Neuronal stem cell (in vitro differentiated cells): ENCODE results near the gene RPL10.

Experiments
- DNase-seq: peaks from one replicate; pipeline ENCODE4 v3.0.0-alpha.2; 2013; ENCODE audit warnings: low spot score
- H2AFZ ChIP-seq: one replicate; pipeline ENCODE4 v1.6.1; 2013; ENCODE audit warnings: mild to moderate bottlenecking, low read length, inconsistent platforms
- H2AK5ac ChIP-seq: 2 replicates; pipeline ENCODE4 v1.6.1; 2013; ENCODE audit warnings: low read depth, mild to moderate bottlenecking, inconsistent platforms, low read length, moderate library complexity, mixed read lengths
- H2BK120ac ChIP-seq: 2 replicates; pipeline ENCODE4 v1.6.1; 2013; ENCODE audit warnings: low read depth, mild to moderate bottlenecking, inconsistent platforms, low read length, moderate library complexity, mixed read lengths
- H2BK12ac ChIP-seq: one replicate; pipeline ENCODE4 v1.6.1; 2013; ENCODE audit warnings: low read length, inconsistent platforms
- H2BK15ac ChIP-seq: 2 replicates; pipeline ENCODE4 v1.6.1; 2013; ENCODE audit warnings: mild to moderate bottlenecking, low read length, inconsistent platforms, mixed read lengths
- H2BK5ac ChIP-seq: one replicate; pipeline ENCODE4 v1.6.1; 2013; ENCODE audit warnings: inconsistent platforms, mild to moderate bottlenecking, low read length, moderate library complexity
- H3K14ac ChIP-seq: one replicate; pipeline ENCODE4 v1.6.1; 2013; ENCODE audit warnings: low read length, inconsistent platforms
- H3K18ac ChIP-seq: 2 replicates; pipeline ENCODE4 v1.6.1; 2013; ENCODE audit warnings: low read length, inconsistent platforms
- H3K23ac ChIP-seq: 2 replicates; pipeline ENCODE4 v1.6.1; 2013; ENCODE audit warnings: low read depth, mild to moderate bottlenecking, mixed read lengths, low read length, inconsistent platforms; ENCODE audit not compliant: poor library complexity
- H3K27ac ChIP-seq: replicated peaks from 3 replicates; pipeline ENCODE4 v1.5.1; 2013; ENCODE audit warnings: low read length, inconsistent platforms
- H3K27me3 ChIP-seq, 3 experiments: 2 replicates each; pipeline ENCODE4 v1.6.1; 2013; ENCODE audit warnings: low read length in 3 of 3, mild to moderate bottlenecking in 2 of 3, inconsistent platforms in 1 of 3, low read depth in 1 of 3, mixed read lengths in 1 of 3, moderate library complexity in 1 of 3; ENCODE audit not compliant: control insufficient read depth in 3 of 3, insufficient read depth in 3 of 3
- H3K36me3 ChIP-seq, 2 donors: replicated peaks in 1 of 2; 2 replicates each; pipeline ENCODE4 v1.6.1; 2013; ENCODE audit warnings: low read length in 2 of 2; ENCODE audit not compliant: control insufficient read depth in 2 of 2, insufficient read depth in 2 of 2
- H3K4ac ChIP-seq: 2 replicates; pipeline ENCODE4 v1.6.1; 2013; ENCODE audit warnings: inconsistent platforms, mild to moderate bottlenecking, low read length, moderate library complexity
- H3K4me1 ChIP-seq, 2 donors: 1 replicate in 1 of 2; 2 replicates in 1 of 2; pipeline ENCODE4 v1.6.1; 2013; ENCODE audit warnings: low read length in 2 of 2, low read depth in 1 of 2; ENCODE audit not compliant: control insufficient read depth in 2 of 2, insufficient read depth in 1 of 2
- H3K4me2 ChIP-seq: one replicate; pipeline ENCODE4 v1.6.1; 2013; ENCODE audit warnings: mild to moderate bottlenecking, low read length, inconsistent platforms; ENCODE audit not compliant: insufficient read depth, poor library complexity, severe bottlenecking
- H3K4me3 ChIP-seq, 2 donors: 2 replicates each; pipeline ENCODE4 v1.5.1; 2013; ENCODE audit warnings: low read length in 2 of 2, mild to moderate bottlenecking in 2 of 2, inconsistent platforms in 1 of 2, moderate library complexity in 1 of 2
- H3K79me1 ChIP-seq: one replicate; pipeline ENCODE4 v1.6.1; 2013; ENCODE audit warnings: low read depth, mild to moderate bottlenecking, inconsistent platforms, low read length, moderate library complexity
- H3K9ac ChIP-seq: one replicate; pipeline ENCODE4 v1.6.1; 2013; ENCODE audit warnings: mild to moderate bottlenecking, low read depth, low read length, inconsistent platforms; ENCODE audit not compliant: poor library complexity
- H3K9me3 ChIP-seq, 2 donors: replicated peaks in 1 of 2; 2 replicates each; pipeline versions ENCODE3 to v1.6.1; 2013; ENCODE audit warnings: low read length in 2 of 2, mild to moderate bottlenecking in 2 of 2, inconsistent platforms in 1 of 2, low read depth in 1 of 2, mixed read lengths in 1 of 2, moderate library complexity in 1 of 2; ENCODE audit not compliant: control insufficient read depth in 2 of 2, insufficient read depth in 1 of 2
- H4K8ac ChIP-seq: one replicate; pipeline ENCODE4 v1.6.1; 2013; ENCODE audit warnings: low read depth, mild to moderate bottlenecking, inconsistent platforms, low read length, moderate library complexity
- H4K91ac ChIP-seq: one replicate; pipeline ENCODE4 v1.6.1; 2013; ENCODE audit warnings: low read length, low read depth, mild to moderate bottlenecking, inconsistent platforms; ENCODE audit not compliant: poor library complexity
- WGBS, 2 donors: extraction: QIAGEN DNeasy Blood & Tissue Kit; methylation state at CpG; one replicate each; pipeline ENCODE4 v1.1.7; 2013; ENCODE audit warnings: missing lambda C conversion rate in 2 of 2, mixed read lengths in 1 of 2; ENCODE audit not compliant: insufficient read length in 2 of 2, insufficient replicate concordance in 1 of 2; ENCODE audit errors: extremely low coverage in 2 of 2; 5-methylcytosine and 5-hydroxymethylcytosine counted together

RPL10 gene

DNA sequence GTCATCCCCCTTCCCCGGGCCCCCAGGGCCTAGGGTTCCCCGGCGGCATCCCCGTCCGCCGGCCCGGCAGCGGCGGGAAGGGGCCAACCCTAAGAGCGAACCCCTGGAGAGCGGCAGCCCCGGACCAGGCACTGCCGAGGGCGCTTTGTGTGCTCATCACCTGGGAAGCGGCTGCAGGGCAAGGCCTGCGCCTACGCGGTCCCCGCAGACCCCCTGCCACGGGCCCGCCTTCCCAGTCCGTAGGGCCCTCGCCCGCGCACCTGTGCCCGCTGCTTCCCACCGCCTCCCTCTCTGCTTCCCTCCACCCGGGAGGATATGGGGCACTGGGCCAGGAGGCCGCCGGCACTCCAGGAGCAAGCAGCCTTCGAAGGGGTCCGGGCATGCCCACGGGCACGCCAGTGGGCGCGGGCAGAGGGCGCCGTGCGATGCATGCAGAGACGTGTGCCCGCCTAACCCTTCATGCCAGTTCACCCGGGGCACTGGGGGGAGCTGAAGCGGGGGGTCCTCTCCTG, 26.3 kb upstream of the RPL10 start:
- peaks cover 8% of the 10 kb centered on the region for H3K79me1 ChIP-seq

DNA sequence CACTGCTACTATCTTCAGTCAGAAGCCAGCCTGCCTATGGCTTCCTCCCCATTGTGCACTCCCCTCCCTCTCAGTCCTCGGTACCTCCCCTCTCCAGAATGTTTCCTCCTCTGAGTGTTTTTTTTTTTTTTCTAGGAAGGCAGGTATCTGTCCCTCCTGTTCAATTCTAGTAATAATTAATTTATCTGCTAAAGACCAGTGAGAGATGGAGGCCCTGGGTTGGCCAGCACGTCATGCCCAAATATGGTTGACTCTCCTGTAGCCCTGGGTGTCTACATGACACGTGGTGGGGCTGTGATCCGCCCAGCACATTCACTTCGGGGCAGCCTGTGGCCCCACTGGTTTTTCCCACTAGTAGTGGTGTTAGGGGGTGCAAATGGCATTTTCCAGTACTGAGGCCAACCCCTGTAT, 25.6 kb upstream of the RPL10 start:
- no peak overlapping the region for H2AK5ac ChIP-seq
- H3K4ac ChIP-seq: no peak overlapping the region
- no peak overlapping the region for H4K91ac ChIP-seq
- H3K23ac ChIP-seq: no peak overlapping the region
- H3K9me3 ChIP-seq: no peaks in the 10 kb centered on the region
- H4K8ac ChIP-seq: no peak overlapping the region
- H3K9ac ChIP-seq: no peak overlapping the region
- no peak overlapping the region for H3K27ac ChIP-seq
- peaks cover 5% of the 10 kb centered on the region for H3K79me1 ChIP-seq
- DNase-seq: no peak
- H3K4me3 ChIP-seq: no peak overlapping the region
- H2BK15ac ChIP-seq: peak overlapping the region; percentile 16
- H3K14ac ChIP-seq: no peak overlapping the region
- H2BK120ac ChIP-seq: no peak overlapping the region
- no peak overlapping the region for H2AFZ ChIP-seq
- H3K4me1 ChIP-seq: peaks cover 5 to 15% of the 10 kb centered on the region in 2 donors
- no peak overlapping the region for H2BK12ac ChIP-seq
- H2BK5ac ChIP-seq: no peak overlapping the region
- peaks cover 3 to 20% of the 10 kb centered on the region in 2 donors for H3K36me3 ChIP-seq
- no CpG with 5 or more reads among the region's 5 CpGs for WGBS, 2 donors
- H3K18ac ChIP-seq: no peak overlapping the region
- H3K4me2 ChIP-seq: peak overlapping the region; percentile 25
- H3K27me3 ChIP-seq: no peaks in the 10 kb centered on the region

More for the DNA sequence above, 26.3 kb upstream of the RPL10 start:
- no peak overlapping the region for H3K4ac ChIP-seq
- no peaks in the 10 kb centered on the region for H3K9me3 ChIP-seq
- H3K18ac ChIP-seq: peak overlapping the region; percentile 93
- H3K14ac ChIP-seq: peak overlapping the region; percentile 71
- H2BK120ac ChIP-seq: no peak overlapping the region
- no peak for DNase-seq
- H2BK12ac ChIP-seq: peak overlapping the region; percentile 58
- H3K23ac ChIP-seq: no peak overlapping the region
- peak overlapping the region; percentile 74 for H2AFZ ChIP-seq
- H2BK15ac ChIP-seq: peak overlapping the region; percentile 81
- H4K91ac ChIP-seq: no peak overlapping the region
- peaks cover 5 to 15% of the 10 kb centered on the region in 2 donors for H3K4me1 ChIP-seq
- peak overlapping the region; percentile 51 to 86 for H3K4me3 ChIP-seq
- peak overlapping the region; percentile 62 for H3K4me2 ChIP-seq
- no peak overlapping the region for H4K8ac ChIP-seq
- H2BK5ac ChIP-seq: peak overlapping the region; percentile 66
- no CpG with 5 or more reads among the region's 43 CpGs for WGBS, 2 donors
- H3K27me3 ChIP-seq: no peaks in the 10 kb centered on the region
- no peak overlapping the region for H3K27ac ChIP-seq
- peak overlapping the region; percentile 90 for H2AK5ac ChIP-seq
- peak overlapping the region; percentile 77 for H3K9ac ChIP-seq
- H3K36me3 ChIP-seq: peaks cover 10 to 28% of the 10 kb centered on the region in 2 donors

DNA sequence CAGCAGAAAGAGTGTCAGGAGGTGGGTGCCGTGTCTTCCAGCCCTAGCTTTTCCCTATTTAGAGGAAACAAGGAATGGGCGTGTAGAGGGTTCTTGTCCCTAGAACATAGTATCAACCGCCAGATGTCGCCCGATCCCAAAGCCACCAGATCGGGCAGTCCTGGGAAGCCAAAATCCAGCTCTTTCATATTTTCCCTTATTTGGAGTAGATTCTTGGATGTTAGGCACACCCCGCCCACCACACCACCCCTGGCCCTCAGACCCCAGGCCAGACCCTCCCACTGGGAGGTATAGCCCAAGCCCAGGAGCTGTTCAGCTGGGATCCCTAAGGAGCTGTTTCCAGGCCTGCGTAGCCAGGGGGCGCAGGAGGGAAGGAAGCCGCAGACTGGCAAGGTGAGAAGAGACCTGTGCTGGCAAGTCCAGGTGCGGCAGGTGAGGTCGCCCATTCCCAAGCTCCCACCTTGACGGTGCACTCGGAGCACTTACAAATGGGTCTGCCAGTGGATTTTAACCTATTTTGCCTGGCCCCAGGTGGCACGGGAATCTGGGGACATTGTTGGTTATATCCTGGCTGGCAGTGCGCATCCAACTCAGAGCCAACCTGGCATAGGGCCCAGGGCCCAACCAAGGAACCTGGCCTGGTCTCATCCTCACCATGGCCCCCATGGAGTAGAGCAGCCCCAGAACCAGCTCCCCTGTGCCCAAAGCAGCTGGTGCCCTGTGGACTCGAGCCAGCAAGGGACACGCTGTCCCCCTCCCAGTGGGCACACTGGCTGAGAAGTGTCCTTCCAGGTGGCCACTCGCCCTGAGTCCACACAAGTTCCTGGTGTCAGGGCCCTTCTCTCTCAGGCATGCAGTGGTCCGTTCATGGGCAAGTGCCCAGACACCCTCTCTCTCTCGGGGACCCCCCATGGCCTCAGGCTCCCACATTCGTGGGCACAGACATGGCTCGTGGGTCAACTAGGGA, 24.6 kb upstream of the RPL10 start:
- Histone ChIP-seq H4K8ac (no peak overlapping the region), H3K18ac (peak overlapping the region; percentile 78), H2BK12ac (no peak overlapping the region), H2BK5ac (no peak overlapping the region), H4K91ac (no peak overlapping the region), H2BK15ac (peak overlapping the region; percentile 37), H3K4me2 (peak overlapping the region; percentile 56), H2AFZ (peak overlapping the region; percentile 43), H3K9me3 (no peaks in the 10 kb centered on the region), H3K36me3 (peaks cover 0 to 10% of the 10 kb centered on the region in 2 donors), H2AK5ac (peak overlapping the region; percentile 45), H3K14ac (no peak overlapping the region), H3K4ac (no peak overlapping the region), H3K27me3 (no peaks in the 10 kb centered on the region), H3K9ac (no peak overlapping the region), H3K27ac (no peak overlapping the region), H3K4me3 (peak overlapping the region; percentile 15 to 71), H3K79me1 (peaks cover 5% of the 10 kb centered on the region), H2BK120ac (no peak overlapping the region), H3K4me1 (peaks cover 8 to 13% of the 10 kb centered on the region in 2 donors), H3K23ac (no peak overlapping the region)
- WGBS, 2 donors: no CpG with 5 or more reads among the region's 23 CpGs
- no peak for DNase-seq
